ENCODE data around the gene AKT3. TPM values are rescaled to one million over a fixed set of nuclear protein-coding genes. Genes with fewer than 3 reads are reported as not detected.

Gene AKT3
- total RNA-seq, 1 experiment from 2014 or later = 133 TPM

DNA sequence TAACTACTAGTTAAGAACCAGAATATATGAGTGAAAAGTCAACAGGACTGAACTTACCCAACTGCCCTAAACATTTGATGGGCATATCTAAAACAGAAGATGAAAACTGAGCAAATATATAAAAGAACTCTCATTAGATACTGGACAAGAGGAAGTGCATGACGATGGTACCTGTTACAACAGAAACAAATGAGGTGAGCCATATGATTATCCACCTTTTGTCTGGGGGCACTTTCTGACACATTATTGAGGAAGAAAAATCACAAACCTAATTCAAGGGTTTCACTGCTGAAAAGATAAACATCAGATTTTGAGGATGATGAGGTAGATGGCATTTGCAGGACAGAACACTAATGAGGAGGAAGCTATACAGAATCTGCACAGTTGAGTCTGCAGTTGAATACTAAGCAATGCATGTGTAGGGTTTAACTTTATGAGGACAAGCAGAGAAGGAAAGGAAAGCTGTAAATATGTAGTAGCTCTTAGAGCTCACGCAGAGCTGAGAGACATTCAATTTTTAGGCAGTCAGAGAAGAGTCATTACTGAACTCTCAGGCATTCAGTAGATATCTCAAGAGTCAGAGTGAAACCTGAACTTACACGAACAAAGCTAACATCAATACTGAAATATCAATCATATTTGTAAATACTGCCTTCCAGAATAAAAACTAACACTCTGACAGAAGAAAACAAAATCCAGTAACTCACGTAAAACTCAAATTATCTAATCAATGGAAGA is 262.1 kb downstream of the AKT3 start:
- no TSS peak for BruUV-seq (replicated peaks)
- Histone ChIP-seq H3K9me3 (ENCODE audit: insufficient read depth, low read depth) (peaks cover 4% of the 10 kb centered on the region), H3K4me2 (no peak overlapping the region), H3K9me2 (ENCODE audit: insufficient read depth) (no peaks in the 10 kb centered on the region; the same call in none of the 2 replicates), H4K20me1 (ENCODE audit: insufficient read depth) (no peaks in the 10 kb centered on the region; the same call in none of the 2 replicates), H3F3A (ENCODE audit: insufficient read depth, low read depth) (no peaks in the 10 kb centered on the region; the same call in 1 of the 2 replicates), H3K27me3 (ENCODE audit: insufficient read depth, low read depth) (no peaks in the 10 kb centered on the region), H3K27ac (no peak overlapping the region), H3K4me3 (no peak overlapping the region), H2AFZ (no peak overlapping the region), H3K4me1 (replicated peaks; ENCODE audit: insufficient read depth) (no peaks in the 10 kb centered on the region), H3K79me2 (ENCODE audit: low read depth) (peaks cover 3% of the 10 kb centered on the region; the same call in 1 of the 2 replicates), H3K36me3 (ENCODE audit: low read depth) (no peaks in the 10 kb centered on the region)
- ChIA-PET CTCF (no interaction called here), POLR2A (ENCODE audit: unreplicated experiment) (no interaction called here)
- intact Hi-C loops (cut with micrococcal nuclease; ENCODE audit: unreplicated experiment) = no loop called here
- TF ChIP-seq CTCF (conservative IDR thresholded peaks at IDR 0.05) (no peak), EZH2 (IDR thresholded peaks at IDR 0.05; ENCODE audit: low read depth) (no peak)
- no peak for DNase-seq

DNA sequence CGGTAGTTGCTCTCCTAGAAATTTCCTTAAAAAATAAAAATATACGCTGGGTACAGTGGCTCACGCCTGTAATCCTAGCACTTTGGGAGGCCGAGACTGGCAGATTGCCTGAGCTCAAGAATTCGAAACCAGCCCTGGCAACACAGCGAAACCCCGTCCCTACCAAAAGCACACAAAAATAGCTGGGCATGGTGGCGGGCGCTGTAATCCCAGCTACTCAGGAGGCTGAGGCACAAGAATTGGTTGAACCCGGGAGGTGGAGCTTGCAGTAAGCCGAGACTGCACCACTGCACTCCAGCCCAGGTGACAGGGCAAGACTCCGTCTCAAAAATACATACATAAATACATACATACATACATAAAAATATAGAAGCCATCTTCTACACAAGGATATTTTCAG is 262.8 kb downstream of the AKT3 start:
- H3K9me2 ChIP-seq (ENCODE audit: insufficient read depth) = no peaks in the 10 kb centered on the region; the same call in none of the 2 replicates
- no peak overlapping the region for H3K4me3 ChIP-seq
- no peaks in the 10 kb centered on the region for H3K27me3 ChIP-seq (ENCODE audit: insufficient read depth, low read depth)
- H3K4me1 ChIP-seq (replicated peaks; ENCODE audit: insufficient read depth) = no peaks in the 10 kb centered on the region
- ChIA-PET POLR2A (ENCODE audit: unreplicated experiment) (no interaction called here), CTCF (no interaction called here)
- no peak overlapping the region for H3K27ac ChIP-seq
- peaks cover 3% of the 10 kb centered on the region; the same call in 1 of the 2 replicates for H3K79me2 ChIP-seq (ENCODE audit: low read depth)
- BruUV-seq (replicated peaks) = no TSS peak
- DNase-seq = no peak
- H3F3A ChIP-seq (ENCODE audit: insufficient read depth, low read depth) = no peaks in the 10 kb centered on the region; the same call in 1 of the 2 replicates
- H3K9me3 ChIP-seq (ENCODE audit: insufficient read depth, low read depth) = peaks cover 4% of the 10 kb centered on the region
- TF ChIP-seq CTCF (conservative IDR thresholded peaks at IDR 0.05) (no peak), EZH2 (IDR thresholded peaks at IDR 0.05; ENCODE audit: low read depth) (no peak)
- H3K36me3 ChIP-seq (ENCODE audit: low read depth) = 0 out of 2 replicates have a peak, but pooled peaks cover 4% of the 10 kb centered on the region
- H3K4me2 ChIP-seq = no peak overlapping the region
- no peak overlapping the region for H2AFZ ChIP-seq
- intact Hi-C loops (cut with micrococcal nuclease; ENCODE audit: unreplicated experiment) = no loop called here
- H4K20me1 ChIP-seq (ENCODE audit: insufficient read depth) = no peaks in the 10 kb centered on the region; the same call in none of the 2 replicates

DNA sequence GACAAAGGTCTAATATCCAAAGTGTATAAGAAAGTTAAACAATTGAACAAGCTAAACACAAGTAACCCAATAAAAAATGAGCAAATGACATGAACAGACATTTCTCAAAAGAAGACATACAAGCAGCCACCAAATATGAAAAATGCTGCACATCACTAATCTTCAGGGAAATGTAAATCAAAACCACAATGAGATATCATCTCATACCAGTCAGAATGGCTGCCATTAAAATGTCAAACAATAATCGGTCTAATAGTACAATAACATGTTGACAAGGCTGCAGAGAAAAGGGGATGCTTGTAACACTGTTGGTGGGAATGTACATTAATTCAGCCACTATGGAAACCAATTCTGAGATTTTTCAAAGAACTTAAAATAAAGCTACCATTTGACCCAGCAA is 264.1 kb downstream of the AKT3 start:
- Histone ChIP-seq H3K36me3 (ENCODE audit: low read depth) (0 out of 2 replicates have a peak, but pooled peaks cover 4% of the 10 kb centered on the region), H3K27me3 (ENCODE audit: insufficient read depth, low read depth) (no peaks in the 10 kb centered on the region), H4K20me1 (ENCODE audit: insufficient read depth) (no peaks in the 10 kb centered on the region; the same call in none of the 2 replicates), H2AFZ (no peak overlapping the region), H3F3A (ENCODE audit: insufficient read depth, low read depth) (no peaks in the 10 kb centered on the region; the same call in 1 of the 2 replicates), H3K4me3 (no peak overlapping the region), H3K79me2 (ENCODE audit: low read depth) (peaks cover 3% of the 10 kb centered on the region; the same call in 1 of the 2 replicates), H3K4me1 (replicated peaks; ENCODE audit: insufficient read depth) (no peaks in the 10 kb centered on the region), H3K9me2 (ENCODE audit: insufficient read depth) (no peaks in the 10 kb centered on the region; the same call in 1 of the 2 replicates), H3K9me3 (ENCODE audit: insufficient read depth, low read depth) (peaks cover 4% of the 10 kb centered on the region; the same call in 1 of the 2 replicates), H3K4me2 (no peak overlapping the region), H3K27ac (no peak overlapping the region)
- ChIA-PET CTCF (no interaction called here), POLR2A (ENCODE audit: unreplicated experiment) (no interaction called here)
- intact Hi-C loops (cut with micrococcal nuclease; ENCODE audit: unreplicated experiment) = no loop called here
- no peak for DNase-seq
- TF ChIP-seq CTCF (conservative IDR thresholded peaks at IDR 0.05) (no peak), EZH2 (IDR thresholded peaks at IDR 0.05; ENCODE audit: low read depth) (no peak)
- no TSS peak for BruUV-seq (replicated peaks)

Measured in PC-9 (cell line).